Neural cell (in vitro differentiated cells): ENCODE data around the gene PLEKHM3. TPM values are rescaled to one million over a fixed set of nuclear protein-coding genes. Genes with fewer than 3 reads are reported as not detected.

Experiments used
- H2AFZ ChIP-seq: fragments of 200-600, 300-800 bp; sonication (generic), shearing (Covaris generic); 2 replicates; pipeline ENCODE4 v1.6.0; 2014; ENCODE audit warnings: low read depth, mild to moderate bottlenecking, antibody characterized with exemption, low read length, moderate library complexity
- H3F3A ChIP-seq: fragments of 200-600 bp; shearing (Covaris generic); 2 replicates; pipeline ENCODE4 v1.6.1; 2016; ENCODE audit warnings: mild to moderate bottlenecking, moderate library complexity, mixed read lengths, antibody characterized with exemption, low read length; ENCODE audit not compliant: insufficient read depth, poor library complexity, severe bottlenecking
- H3K27ac ChIP-seq: fragments of 200-600, 300-800 bp; sonication (generic), shearing (Covaris generic); 2 replicates; pipeline ENCODE4 v1.5.1; 2014; ENCODE audit warnings: mild to moderate bottlenecking, low read length, moderate library complexity
- H3K27me3 ChIP-seq: fragments of 300-800, 200-600 bp; sonication (generic), shearing (Covaris generic); 2 replicates; pipeline ENCODE4 v1.6.0; 2014; ENCODE audit warnings: mild to moderate bottlenecking, low read depth, low read length, moderate library complexity; ENCODE audit not compliant: insufficient read depth
- H3K36me3 ChIP-seq: fragments of 300-800, 200-600 bp; sonication (generic), shearing (Covaris generic); 2 replicates; pipeline ENCODE4 v1.5.1; 2014; ENCODE audit warnings: mild to moderate bottlenecking, antibody characterized with exemption, low read length, moderate library complexity; ENCODE audit not compliant: insufficient read depth
- H3K4me2 ChIP-seq: fragments of 300-800, 200-600 bp; sonication (generic), shearing (Covaris generic); 2 replicates; pipeline ENCODE4 v1.6.0; 2014; ENCODE audit warnings: mild to moderate bottlenecking, low read length
- H3K4me3 ChIP-seq: fragments of 300-800, 200-600 bp; sonication (generic), shearing (Covaris generic); 2 replicates; pipeline ENCODE4 v1.5.1; 2014; ENCODE audit warnings: mild to moderate bottlenecking, low read length, moderate library complexity
- H3K79me2 ChIP-seq: fragments of 200-600 bp; shearing (Covaris generic); replicated peaks from 2 replicates; pipeline ENCODE4 v1.6.0; 2014; ENCODE audit warnings: mild to moderate bottlenecking, low read length, moderate library complexity; ENCODE audit not compliant: insufficient read depth
- H3K9ac ChIP-seq: fragments of 300-800, 200-600 bp; sonication (generic), shearing (Covaris generic); 2 replicates; pipeline ENCODE4 v1.6.1; 2016; ENCODE audit warnings: mild to moderate bottlenecking, low read length, mixed read lengths
- H3K9me2 ChIP-seq: fragments of 200-600 bp; shearing (Covaris generic); 2 replicates; pipeline ENCODE4 v1.6.1; 2016; ENCODE audit warnings: mild to moderate bottlenecking, low read length, mixed read lengths; ENCODE audit not compliant: insufficient read depth
- H3K9me3 ChIP-seq: fragments of 200-600, 300-800 bp; sonication (generic), shearing (Covaris generic); 2 replicates; pipeline ENCODE4 v1.6.1; 2016; ENCODE audit warnings: mild to moderate bottlenecking, mixed run types, low read length, moderate library complexity, mixed read lengths
- H4K20me1 ChIP-seq: fragments of 200-600 bp; shearing (Covaris generic); 2 replicates; pipeline ENCODE4 v1.6.1; 2016; ENCODE audit warnings: mild to moderate bottlenecking, mixed run types; ENCODE audit not compliant: insufficient read depth
- EP300 ChIP-seq: fragments of 450-650 bp; conservative IDR thresholded peaks from 2 replicates; pipeline ENCODE4 v1.6.1; 2014; ENCODE audit warnings: antibody characterized with exemption, mild to moderate bottlenecking, moderate library complexity; ENCODE audit not compliant: poor library complexity, severe bottlenecking
- EZH2 ChIP-seq: fragments of 200-600, 300-800 bp; shearing (Covaris generic), sonication (generic); IDR thresholded peaks from 2 replicates; pipeline ENCODE4 v1.6.1; 2014; ENCODE audit warnings: antibody characterized with exemption, low read length, borderline replicate concordance, mild to moderate bottlenecking; ENCODE audit not compliant: insufficient read depth, poor library complexity, severe bottlenecking
- MXI1 ChIP-seq: fragments of 450-650 bp; conservative IDR thresholded peaks from 2 replicates; pipeline ENCODE4 v1.6.1; 2014; ENCODE audit warnings: antibody characterized with exemption, mild to moderate bottlenecking; ENCODE audit not compliant: poor library complexity, severe bottlenecking
- POLR2AphosphoS5 ChIP-seq: IDR thresholded peaks from 2 replicates; pipeline ENCODE4 v1.6.1; 2012
- RAD21 ChIP-seq: fragments of 450-650 bp; conservative IDR thresholded peaks from 2 replicates; pipeline ENCODE4 v1.6.1; 2014; ENCODE audit warnings: antibody characterized with exemption, mild to moderate bottlenecking, moderate library complexity
- SMC3 ChIP-seq: fragments of 450-650 bp; conservative IDR thresholded peaks from 2 replicates; pipeline ENCODE4 v1.6.1; 2014; ENCODE audit warnings: antibody characterized with exemption, mild to moderate bottlenecking, moderate library complexity; ENCODE audit not compliant: poor library complexity
- TAF1 ChIP-seq: IDR thresholded peaks from 2 replicates; pipeline ENCODE4 v1.6.1; 2012; ENCODE audit warnings: low read depth
- polyA plus RNA-seq: library from polyadenylated mRNA; depleted of rRNA; stranded (reverse); fragments of >200 nt; gene quantifications from 2 replicates; pipeline ENCODE4 v1.2.3, GENCODE V29; 2014
- TF ChIP-seq, protein P1 (sequence below): fragments of 450-650 bp; IDR thresholded peaks from 2 replicates; pipeline ENCODE4 v1.5.1; 2014; ENCODE audit warnings: antibody characterized with exemption, mild to moderate bottlenecking, moderate library complexity; ENCODE audit not compliant: poor library complexity, severe bottlenecking
- TF ChIP-seq, protein P2 (sequence below): IDR thresholded peaks from 2 replicates; pipeline ENCODE4 v1.6.1; 2012; ENCODE audit warnings: borderline replicate concordance

The PLEKHM3 gene
- polyA plus RNA-seq, 1 donor from 2014 or later = 13.4 TPM

- Histone ChIP-seq H3K79me2 (no peaks in the 10 kb centered on the region), H3K4me3 (no peak overlapping the region), H3K27me3 (no peaks in the 10 kb centered on the region), H3K36me3 (no peaks in the 10 kb centered on the region), H4K20me1 (no peaks in the 10 kb centered on the region), H3K9me2 (no peaks in the 10 kb centered on the region), H3K9ac (no peak overlapping the region), H3K9me3 (no peaks in the 10 kb centered on the region), H3K4me2 (no peak overlapping the region), H3K27ac (no peak overlapping the region), H3F3A (no peaks in the 10 kb centered on the region), H2AFZ (no peak overlapping the region)
- no peak for TF ChIP-seq EP300
- no peak for TF ChIP-seq EZH2
- TF ChIP-seq RAD21 = no peak
- TF ChIP-seq, protein P1, sequence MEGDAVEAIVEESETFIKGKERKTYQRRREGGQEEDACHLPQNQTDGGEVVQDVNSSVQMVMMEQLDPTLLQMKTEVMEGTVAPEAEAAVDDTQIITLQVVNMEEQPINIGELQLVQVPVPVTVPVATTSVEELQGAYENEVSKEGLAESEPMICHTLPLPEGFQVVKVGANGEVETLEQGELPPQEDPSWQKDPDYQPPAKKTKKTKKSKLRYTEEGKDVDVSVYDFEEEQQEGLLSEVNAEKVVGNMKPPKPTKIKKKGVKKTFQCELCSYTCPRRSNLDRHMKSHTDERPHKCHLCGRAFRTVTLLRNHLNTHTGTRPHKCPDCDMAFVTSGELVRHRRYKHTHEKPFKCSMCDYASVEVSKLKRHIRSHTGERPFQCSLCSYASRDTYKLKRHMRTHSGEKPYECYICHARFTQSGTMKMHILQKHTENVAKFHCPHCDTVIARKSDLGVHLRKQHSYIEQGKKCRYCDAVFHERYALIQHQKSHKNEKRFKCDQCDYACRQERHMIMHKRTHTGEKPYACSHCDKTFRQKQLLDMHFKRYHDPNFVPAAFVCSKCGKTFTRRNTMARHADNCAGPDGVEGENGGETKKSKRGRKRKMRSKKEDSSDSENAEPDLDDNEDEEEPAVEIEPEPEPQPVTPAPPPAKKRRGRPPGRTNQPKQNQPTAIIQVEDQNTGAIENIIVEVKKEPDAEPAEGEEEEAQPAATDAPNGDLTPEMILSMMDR = no peak
- TF ChIP-seq TAF1 = no peak
- TF ChIP-seq, protein P2, sequence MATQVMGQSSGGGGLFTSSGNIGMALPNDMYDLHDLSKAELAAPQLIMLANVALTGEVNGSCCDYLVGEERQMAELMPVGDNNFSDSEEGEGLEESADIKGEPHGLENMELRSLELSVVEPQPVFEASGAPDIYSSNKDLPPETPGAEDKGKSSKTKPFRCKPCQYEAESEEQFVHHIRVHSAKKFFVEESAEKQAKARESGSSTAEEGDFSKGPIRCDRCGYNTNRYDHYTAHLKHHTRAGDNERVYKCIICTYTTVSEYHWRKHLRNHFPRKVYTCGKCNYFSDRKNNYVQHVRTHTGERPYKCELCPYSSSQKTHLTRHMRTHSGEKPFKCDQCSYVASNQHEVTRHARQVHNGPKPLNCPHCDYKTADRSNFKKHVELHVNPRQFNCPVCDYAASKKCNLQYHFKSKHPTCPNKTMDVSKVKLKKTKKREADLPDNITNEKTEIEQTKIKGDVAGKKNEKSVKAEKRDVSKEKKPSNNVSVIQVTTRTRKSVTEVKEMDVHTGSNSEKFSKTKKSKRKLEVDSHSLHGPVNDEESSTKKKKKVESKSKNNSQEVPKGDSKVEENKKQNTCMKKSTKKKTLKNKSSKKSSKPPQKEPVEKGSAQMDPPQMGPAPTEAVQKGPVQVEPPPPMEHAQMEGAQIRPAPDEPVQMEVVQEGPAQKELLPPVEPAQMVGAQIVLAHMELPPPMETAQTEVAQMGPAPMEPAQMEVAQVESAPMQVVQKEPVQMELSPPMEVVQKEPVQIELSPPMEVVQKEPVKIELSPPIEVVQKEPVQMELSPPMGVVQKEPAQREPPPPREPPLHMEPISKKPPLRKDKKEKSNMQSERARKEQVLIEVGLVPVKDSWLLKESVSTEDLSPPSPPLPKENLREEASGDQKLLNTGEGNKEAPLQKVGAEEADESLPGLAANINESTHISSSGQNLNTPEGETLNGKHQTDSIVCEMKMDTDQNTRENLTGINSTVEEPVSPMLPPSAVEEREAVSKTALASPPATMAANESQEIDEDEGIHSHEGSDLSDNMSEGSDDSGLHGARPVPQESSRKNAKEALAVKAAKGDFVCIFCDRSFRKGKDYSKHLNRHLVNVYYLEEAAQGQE = no peak
- no peak for TF ChIP-seq SMC3
- TF ChIP-seq POLR2AphosphoS5 = no peak
- no peak for TF ChIP-seq MXI1
Measured at GRCh38 chr2:207984765-207985480, 40.4 kb downstream of the PLEKHM3 start.

DNA sequence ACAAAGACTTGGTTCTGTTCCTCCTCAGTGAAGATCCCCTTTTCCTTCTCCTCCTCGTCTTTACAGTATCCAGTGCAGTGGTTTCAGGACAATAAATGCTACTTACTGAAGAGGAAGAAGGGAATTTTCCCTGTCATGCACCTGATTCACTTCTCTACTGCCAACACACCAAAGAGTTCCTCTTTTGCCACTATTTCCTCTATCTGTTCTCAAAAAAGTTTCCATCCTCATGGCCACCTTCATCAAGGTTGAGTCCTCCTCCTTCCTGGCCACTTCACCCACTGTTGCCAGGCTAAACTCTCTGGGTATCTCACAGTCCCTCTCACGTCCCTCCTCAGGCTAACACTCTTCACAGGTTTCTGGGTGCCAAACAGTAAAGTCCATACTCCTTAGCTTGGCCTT, 41.7 kb downstream of the PLEKHM3 start:
- H3K9me2 ChIP-seq = no peaks in the 10 kb centered on the region
- H4K20me1 ChIP-seq = no peaks in the 10 kb centered on the region
- TF ChIP-seq TAF1 (no peak), POLR2AphosphoS5 (no peak), SMC3 (no peak), MXI1 (no peak), EP300 (no peak), RAD21 (no peak), EZH2 (no peak)
- TF ChIP-seq, protein P2 = no peak
- TF ChIP-seq, protein P1 = no peak
- no peaks in the 10 kb centered on the region for H3K27me3 ChIP-seq
- H3K9ac ChIP-seq = no peak overlapping the region
- H3K36me3 ChIP-seq = no peaks in the 10 kb centered on the region
- no peak overlapping the region for H2AFZ ChIP-seq
- H3K9me3 ChIP-seq = no peaks in the 10 kb centered on the region
- no peak overlapping the region for H3K4me3 ChIP-seq
- no peaks in the 10 kb centered on the region for H3F3A ChIP-seq
- H3K27ac ChIP-seq = no peak overlapping the region
- H3K4me2 ChIP-seq = no peak overlapping the region
- H3K79me2 ChIP-seq = no peaks in the 10 kb centered on the region
